Non-pigmented ciliary epithelial cell (primary cell): ENCODE data around the gene MYLK.

Experiments
- DNase-seq: peaks from one replicate; pipeline ENCODE4 v3.0.0-alpha.2; 2010; ENCODE audit warnings: low read depth

Gene MYLK

GRCh38 chr3:123642182-123642956 is 241.8 kb downstream of the MYLK start:
- DNase-seq = peak; percentile 73

GRCh38 chr3:123641505-123641904 is 242.6 kb downstream of the MYLK start:
- no peak for DNase-seq

GRCh38 chr3:123640740-123641462 is 243.2 kb downstream of the MYLK start:
- DNase-seq = no peak

- DNase-seq = no peak
Observed at GRCh38 chr3:123640311-123640710, 243.8 kb downstream of the MYLK start.

GRCh38 chr3:123638936-123639689 is 245.0 kb downstream of the MYLK start:
- no peak for DNase-seq

GRCh38 chr3:123637841-123638240 is 246.3 kb downstream of the MYLK start:
- no peak for DNase-seq

GRCh38 chr3:123637131-123637530 is 247.0 kb downstream of the MYLK start:
- no peak for DNase-seq

- no peak for DNase-seq
Observed at GRCh38 chr3:123636431-123636841, 247.7 kb downstream of the MYLK start.

GRCh38 chr3:123635717-123636116 is 248.4 kb downstream of the MYLK start:
- DNase-seq = no peak

- no peak for DNase-seq
Observed at GRCh38 chr3:123635217-123635616, 248.9 kb downstream of the MYLK start.

GRCh38 chr3:123634149-123635051 is 249.7 kb downstream of the MYLK start:
- no peak for DNase-seq

- DNase-seq = no peak
Observed at GRCh38 chr3:123633530-123633929, 250.6 kb downstream of the MYLK start.

- DNase-seq = no peak
Observed at GRCh38 chr3:123632161-123632655, 251.9 kb downstream of the MYLK start.

- no peak for DNase-seq
Observed at GRCh38 chr3:123629747-123630047, 254.4 kb downstream of the MYLK start.

- no peak for DNase-seq
Observed at GRCh38 chr3:123628996-123629746, 255.0 kb downstream of the MYLK start.

- no peak for DNase-seq
Observed at GRCh38 chr3:123627673-123628670, 256.2 kb downstream of the MYLK start.

GRCh38 chr3:123626881-123627280 is 257.3 kb downstream of the MYLK start:
- DNase-seq = no peak

GRCh38 chr3:123624302-123624701 is 259.8 kb downstream of the MYLK start:
- DNase-seq = no peak

GRCh38 chr3:123623346-123623880 is 260.7 kb downstream of the MYLK start:
- no peak for DNase-seq
